Activated T-cell treated with anti-CD3 and anti-CD28 coated beads for 24 hours (primary cell): Measurements from ENCODE around the gene NNAT.
"Not testable (repeated sequence)": the region's sequence is repeated elsewhere in the genome, so short reads cannot be mapped to it uniquely, and the experiment has no call there.

Source experiments
- DNase-seq: peaks from one replicate; pipeline ENCODE4 v3.0.0-alpha.2; 2020; ENCODE audit warnings: low read depth

NNAT gene

GRCh38 chr20:37524859-37525708 lies 4.0 kb downstream of the NNAT start:
- no peak for DNase-seq

GRCh38 chr20:37525810-37526209 lies 4.8 kb downstream of the NNAT start:
- DNase-seq = no peak

GRCh38 chr20:37526238-37526838 lies 5.3 kb downstream of the NNAT start:
- no peak for DNase-seq

GRCh38 chr20:37526839-37527637 lies 6.0 kb downstream of the NNAT start:
- DNase-seq = no peak

GRCh38 chr20:37527638-37528445 lies 6.8 kb downstream of the NNAT start, which contains the start of gene BLCAP:
Gene BLCAP (minus strand): TSS chr20:37527876. CDS start chr20:37519174, 8,702 bp downstream.
- DNase-seq = peak; percentile 87

- no peak for DNase-seq
These were observed 7.6 kb downstream of the NNAT start for GRCh38 chr20:37528446-37529213.

GRCh38 chr20:37529214-37529967 lies 8.3 kb downstream of the NNAT start:
- no peak for DNase-seq

- DNase-seq = no peak
These were observed 9.0 kb downstream of the NNAT start for GRCh38 chr20:37529968-37530600.

- no peak for DNase-seq
These were observed 9.6 kb downstream of the NNAT start for GRCh38 chr20:37530696-37531095.

- DNase-seq = no peak
These were observed 10.8 kb downstream of the NNAT start for GRCh38 chr20:37531856-37532255.

- no peak for DNase-seq
These were observed 12.2 kb downstream of the NNAT start for GRCh38 chr20:37533154-37533715.

GRCh38 chr20:37534401-37535157 lies 13.5 kb downstream of the NNAT start:
- peak; percentile 38 for DNase-seq

- no peak for DNase-seq
These were observed 14.5 kb downstream of the NNAT start for GRCh38 chr20:37535443-37536132.

- no peak for DNase-seq
These were observed 16.5 kb downstream of the NNAT start for GRCh38 chr20:37537505-37537904.

- no peak for DNase-seq
These were observed 17.0 kb downstream of the NNAT start for GRCh38 chr20:37538003-37538402.

- DNase-seq = no peak
These were observed 18.4 kb downstream of the NNAT start for GRCh38 chr20:37539424-37539823.

- no peak for DNase-seq
These were observed 19.0 kb downstream of the NNAT start for GRCh38 chr20:37540001-37540400.

- not testable (repeated sequence) for DNase-seq
These were observed 19.8 kb downstream of the NNAT start for GRCh38 chr20:37540838-37541237.
